HL-60 (cell line): ENCODE results near the gene RHBG.
A peak's percentile ranks its signal among the peaks of the same experiment; 100 is the strongest.

Experiments used
- DNase-seq, 2 experiments: peaks; one replicate each; pipeline ENCODE4 v3.0.0-alpha.2; 2010 to 2020; ENCODE audit warnings: low read depth in 1 of 2, low spot score in 1 of 2
- H3K27ac ChIP-seq: fragments of 250-450 bp; sonication (Bioruptor Pico); replicated peaks from 2 replicates; pipeline ENCODE4 v1.5.1; 2020; ENCODE audit warnings: mild to moderate bottlenecking, moderate library complexity
- H3K27me3 ChIP-seq: fragments of 250-450 bp; sonication (Bioruptor Pico); 2 replicates; pipeline ENCODE4 v1.5.1; 2021; ENCODE audit warnings: mild to moderate bottlenecking, moderate library complexity; ENCODE audit not compliant: insufficient read depth, poor library complexity, severe bottlenecking
- H3K4me3 ChIP-seq: replicated peaks from 2 replicates; pipeline ENCODE4 v1.5.1; 2011; ENCODE audit warnings: mild to moderate bottlenecking, control low read depth, low read length; ENCODE audit not compliant: insufficient read depth
- CTCF ChIP-seq: IDR thresholded peaks from one replicate; pipeline ENCODE4 v1.5.1; 2011; ENCODE audit warnings: low read length, control low read depth, inconsistent platforms; ENCODE audit not compliant: insufficient read depth
- GABPA ChIP-seq: IDR thresholded peaks from 2 replicates; pipeline ENCODE4 v1.6.1; 2012; ENCODE audit warnings: low read depth
- POLR2AphosphoS5 ChIP-seq: IDR thresholded peaks from 2 replicates; pipeline ENCODE4 v1.6.1; 2012; ENCODE audit warnings: low read depth
- REST ChIP-seq: IDR thresholded peaks from 2 replicates; pipeline ENCODE4 v1.6.1; 2012; ENCODE audit warnings: low read depth; ENCODE audit not compliant: insufficient replicate concordance
- SPI1 ChIP-seq: IDR thresholded peaks from 2 replicates; pipeline ENCODE4 v1.6.1; 2012; ENCODE audit warnings: low read depth, mild to moderate bottlenecking, borderline replicate concordance

The RHBG gene

GRCh38 chr1:156431366-156431765 lies 62.4 kb downstream of the RHBG start:
- Histone ChIP-seq H3K27me3 (peaks cover 76% of the 10 kb centered on the region), H3K27ac (no peak overlapping the region), H3K4me3 (no peak overlapping the region)
- no peak for DNase-seq
- TF ChIP-seq SPI1, result peak; percentile 67; the same call in 1 of the 2 replicates
- TF ChIP-seq GABPA, result no peak
- no peak for TF ChIP-seq POLR2AphosphoS5
- no peak for TF ChIP-seq CTCF
- no peak for TF ChIP-seq REST

- Histone ChIP-seq H3K27me3 (peaks cover 79% of the 10 kb centered on the region), H3K27ac (no peak overlapping the region), H3K4me3 (no peak overlapping the region)
- TF ChIP-seq GABPA (no peak), POLR2AphosphoS5 (no peak), REST (no peak), CTCF (no peak), SPI1 (no peak)
- DNase-seq, result no peak
These were observed 63.0 kb downstream of the RHBG start for GRCh38 chr1:156431769-156432668.

GRCh38 chr1:156432669-156433018 lies 63.6 kb downstream of the RHBG start:
- no peak for DNase-seq
- TF ChIP-seq REST (no peak), SPI1 (no peak), CTCF (no peak), GABPA (no peak), POLR2AphosphoS5 (no peak)
- H3K27ac ChIP-seq, result no peak overlapping the region
- peaks cover 80% of the 10 kb centered on the region for H3K27me3 ChIP-seq
- H3K4me3 ChIP-seq, result no peak overlapping the region
